Activated CD4-positive, alpha-beta T cell treated with anti-CD3 and anti-CD28 coated beads for 36 hours (primary cell): ENCODE measurements around the gene PIM3. TPM values are rescaled to one million over a fixed set of nuclear protein-coding genes. Genes with fewer than 3 reads are reported as not detected.

ENCODE experiments used
- ATAC-seq: fragments of 200-7000 bp; cut with Tn5 transposase; one replicate; pipeline ENCODE4 v1.10.0; 2021; ENCODE audit warnings: mild to moderate bottlenecking, moderate library complexity
- CTCF ChIA-PET: fragments of 350-600 bp; sonication (Branson Sonifier 250); formaldehyde crosslinking; loops from one replicate; lab custom pipeline; 2021; ENCODE audit warnings: antibody characterized with exemption; lab: Charles Lee
- POLR2A ChIA-PET: fragments of 350-600 bp; sonication (Branson Sonifier 250); formaldehyde crosslinking; loops from one replicate; lab custom pipeline; 2021; ENCODE audit warnings: antibody characterized with exemption, inconsistent platforms; lab: Charles Lee
- DNase-seq: peaks from one replicate; pipeline ENCODE4 v3.0.0-alpha.2; 2020
- H3K27ac Mint-ChIP-seq: one replicate; pipeline ENCODE4 v1.8.0; 2021; ENCODE audit warnings: mixed read lengths
- H3K27me3 Mint-ChIP-seq: one replicate; pipeline ENCODE4 v1.8.0; 2021; ENCODE audit warnings: mixed read lengths
- H3K36me3 Mint-ChIP-seq: one replicate; pipeline ENCODE4 v1.8.0; 2021; ENCODE audit warnings: low read depth, mixed read lengths
- H3K4me1 Mint-ChIP-seq: one replicate; pipeline ENCODE4 v1.8.0; 2021; ENCODE audit warnings: mixed read lengths
- H3K4me3 Mint-ChIP-seq: one replicate; pipeline ENCODE4 v1.8.0; 2021; ENCODE audit warnings: mild to moderate bottlenecking, moderate library complexity, mixed read lengths
- H3K9me3 Mint-ChIP-seq: one replicate; pipeline ENCODE4 v1.8.0; 2021; ENCODE audit warnings: low read depth, mixed read lengths
- intact Hi-C, 2 experiments: fragments of 100-400 bp; cut with DNase I in 1 of 2; cut with micrococcal nuclease in 1 of 2; formaldehyde crosslinking; loops; one replicate each; pipeline versions ENCODE4 v1.14.2 to v1.15.1; 2022 to 2024; cut with DNase I, micrococcal nuclease
- total RNA-seq, 2 experiments: library from RNA; stranded (reverse); gene quantifications; one replicate each; pipeline ENCODE4 v1.2.3, GENCODE V29; 2021

PIM3 gene
- total RNA-seq, 2 experiments from 2014 or later, result 127 to 165 TPM

DNA sequence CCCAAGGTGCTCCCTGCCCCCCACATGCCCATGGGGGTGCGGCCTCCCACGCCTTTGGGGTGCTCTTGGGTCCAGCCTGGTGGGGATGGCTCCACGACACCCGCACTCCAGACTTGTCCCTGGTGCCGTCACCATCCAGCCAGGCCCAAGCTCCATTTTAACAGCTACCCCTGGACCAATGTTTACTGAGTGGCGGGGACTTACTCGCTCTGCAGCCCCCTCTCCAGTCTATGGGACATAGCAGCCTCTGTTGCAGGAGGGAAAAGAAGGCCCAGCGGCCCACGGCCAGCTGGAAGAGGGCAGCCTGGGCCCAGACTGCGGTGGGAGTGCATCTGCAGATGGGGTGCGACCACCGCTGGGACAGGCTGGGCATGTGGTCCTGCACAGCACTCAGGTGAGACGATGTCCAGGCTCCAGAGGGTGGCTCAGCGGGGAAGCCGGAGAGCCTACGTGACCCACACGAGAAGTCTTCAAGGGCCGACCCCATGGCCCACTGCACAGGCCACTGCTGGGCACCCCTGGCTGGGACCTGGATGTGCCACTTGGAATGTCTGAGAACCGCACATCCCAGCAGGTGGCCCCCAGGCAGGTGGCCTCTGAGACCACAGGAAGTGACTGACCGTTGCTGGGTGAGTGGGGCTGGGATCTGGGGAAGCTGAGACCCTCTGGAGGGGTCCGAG is 33.9 kb downstream of the PIM3 start:
- intact Hi-C loops, result no loop called here
- Mint-ChIP-seq H3K4me3 (no peak overlapping the region), H3K4me1 (peaks cover 12% of the 10 kb centered on the region), H3K27ac (no peak overlapping the region), H3K27me3 (peaks cover 2% of the 10 kb centered on the region), H3K36me3 (peaks cover 4% of the 10 kb centered on the region), H3K9me3 (peaks cover 9% of the 10 kb centered on the region)
- ChIA-PET POLR2A (no interaction called here), CTCF (interaction anchor here (0.7 to 2.3 kb wide), 8 partner anchors 12 to 177 kb away, joined by 3 to 8 read pairs (median 4); no protein-coding TSS in a partner anchor)
- ATAC-seq (no peak), DNase-seq (peak; percentile 6)

DNA sequence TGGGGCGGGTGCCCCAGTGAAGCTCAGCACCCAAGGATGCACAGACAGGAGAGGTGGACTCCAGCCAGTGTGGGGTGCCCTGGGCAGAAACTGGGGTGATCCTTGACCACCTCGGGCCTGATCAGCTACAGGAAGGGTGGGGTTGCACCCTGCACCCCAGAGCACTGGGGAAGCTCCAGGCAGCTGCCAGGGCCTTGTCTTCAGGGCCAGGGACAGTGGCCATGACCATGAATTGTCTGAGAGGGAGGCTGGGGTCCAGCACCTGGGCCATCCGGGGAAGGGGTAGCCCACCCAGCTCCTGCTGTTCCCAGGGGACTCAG is 34.4 kb downstream of the PIM3 start:
- Mint-ChIP-seq H3K27me3 (peaks cover 2% of the 10 kb centered on the region), H3K27ac (no peak overlapping the region), H3K4me3 (no peak overlapping the region), H3K36me3 (peaks cover 4% of the 10 kb centered on the region), H3K4me1 (peaks cover 12% of the 10 kb centered on the region), H3K9me3 (peaks cover 9% of the 10 kb centered on the region)
- ChIA-PET POLR2A (no interaction called here), CTCF (interaction anchor here (0.7 to 1.8 kb wide), 4 partner anchors 13 to 36 kb away, joined by 3 to 6 read pairs (median 4); no protein-coding TSS in a partner anchor)
- ATAC-seq (no peak), DNase-seq (peak; percentile 5)
- intact Hi-C loops, result no loop called here

DNA sequence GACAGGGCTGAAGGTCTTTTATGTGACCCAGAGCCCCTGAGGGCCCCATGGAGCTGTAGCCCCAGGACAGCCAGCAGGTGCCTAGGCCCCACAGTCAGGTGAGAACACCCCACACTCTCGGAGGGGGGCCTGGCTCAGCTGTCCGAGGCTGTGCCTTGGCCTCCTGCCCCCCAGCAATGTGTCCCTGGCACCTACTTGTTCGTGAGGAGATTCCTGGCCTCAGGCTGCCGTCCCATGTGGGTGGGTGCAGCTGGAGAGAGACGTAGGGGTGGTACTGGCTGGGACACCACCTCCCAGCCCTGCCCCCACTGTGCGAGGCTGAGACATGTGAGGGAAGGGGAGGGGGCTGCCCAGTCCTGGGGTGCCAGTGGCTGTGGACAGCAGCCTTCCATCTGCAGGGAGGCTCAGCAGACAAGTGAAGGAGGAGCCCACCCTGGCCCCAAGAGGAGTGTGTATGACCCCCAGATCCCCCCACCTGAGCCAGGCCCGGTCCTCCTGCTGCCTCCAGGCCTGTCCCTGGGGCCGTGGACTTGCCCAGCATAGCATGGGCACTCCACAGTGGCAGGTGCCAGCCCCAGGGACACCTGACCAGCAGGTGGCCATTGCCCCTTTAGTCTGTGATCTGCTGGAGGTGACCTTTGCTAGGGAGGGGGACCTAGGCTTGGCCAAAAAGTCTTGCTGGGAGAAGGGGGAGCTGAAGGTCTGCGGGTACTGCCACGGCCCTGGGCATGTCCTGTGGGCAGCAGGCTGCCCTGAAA is 35.0 kb downstream of the PIM3 start:
- Mint-ChIP-seq H3K36me3 (peaks cover 4% of the 10 kb centered on the region), H3K4me3 (no peak overlapping the region), H3K27me3 (peaks cover 2% of the 10 kb centered on the region), H3K27ac (no peak overlapping the region), H3K4me1 (peaks cover 12% of the 10 kb centered on the region), H3K9me3 (peaks cover 9% of the 10 kb centered on the region)
- DNase-seq, result peak; percentile 4
- ChIA-PET POLR2A (no interaction called here), CTCF (interaction anchor here (0.7 to 1.8 kb wide), 3 partner anchors 15 to 35 kb away, joined by 3 to 6 read pairs (median 3); no protein-coding TSS in a partner anchor)
- no peak for ATAC-seq
- intact Hi-C loops, result no loop called here

DNA sequence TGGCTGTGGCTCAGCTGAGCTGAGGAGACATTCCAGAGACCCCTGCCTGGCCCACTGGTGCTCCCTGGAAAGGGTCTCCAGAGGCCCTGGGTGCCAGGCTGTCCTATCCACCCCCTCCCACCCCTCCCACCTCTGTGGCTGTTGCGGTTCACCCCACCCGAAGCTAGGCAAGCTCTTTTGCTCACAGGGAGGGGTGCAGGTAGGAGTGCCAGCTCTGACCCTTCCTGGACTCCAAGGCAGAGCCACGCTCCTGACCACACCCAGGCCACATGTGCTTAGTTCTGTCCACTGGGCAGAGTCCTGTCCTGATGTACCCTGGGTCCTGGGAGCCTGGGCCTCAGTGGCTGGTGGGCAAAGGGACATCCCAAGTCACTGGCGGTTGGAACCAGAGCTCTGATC is 35.5 kb downstream of the PIM3 start:
- peaks cover 6% of the 10 kb centered on the region for H3K9me3 Mint-ChIP-seq
- H3K27me3 Mint-ChIP-seq, result peaks cover 2% of the 10 kb centered on the region
- DNase-seq (no peak), ATAC-seq (no peak)
- peaks cover 12% of the 10 kb centered on the region for H3K4me1 Mint-ChIP-seq
- H3K36me3 Mint-ChIP-seq, result peaks cover 1% of the 10 kb centered on the region
- ChIA-PET CTCF (interaction anchor here (0.8 to 1.8 kb wide), 2 partner anchors 16 to 34 kb away, joined by 3 to 6 read pairs; no protein-coding TSS in a partner anchor), POLR2A (interaction anchor here (0.7 kb wide), 1 partner anchor 71 kb away, joined by 3 read pairs; no protein-coding TSS in a partner anchor)
- intact Hi-C loops, result no loop called here
- H3K4me3 Mint-ChIP-seq, result no peak overlapping the region
- H3K27ac Mint-ChIP-seq, result no peak overlapping the region

DNA sequence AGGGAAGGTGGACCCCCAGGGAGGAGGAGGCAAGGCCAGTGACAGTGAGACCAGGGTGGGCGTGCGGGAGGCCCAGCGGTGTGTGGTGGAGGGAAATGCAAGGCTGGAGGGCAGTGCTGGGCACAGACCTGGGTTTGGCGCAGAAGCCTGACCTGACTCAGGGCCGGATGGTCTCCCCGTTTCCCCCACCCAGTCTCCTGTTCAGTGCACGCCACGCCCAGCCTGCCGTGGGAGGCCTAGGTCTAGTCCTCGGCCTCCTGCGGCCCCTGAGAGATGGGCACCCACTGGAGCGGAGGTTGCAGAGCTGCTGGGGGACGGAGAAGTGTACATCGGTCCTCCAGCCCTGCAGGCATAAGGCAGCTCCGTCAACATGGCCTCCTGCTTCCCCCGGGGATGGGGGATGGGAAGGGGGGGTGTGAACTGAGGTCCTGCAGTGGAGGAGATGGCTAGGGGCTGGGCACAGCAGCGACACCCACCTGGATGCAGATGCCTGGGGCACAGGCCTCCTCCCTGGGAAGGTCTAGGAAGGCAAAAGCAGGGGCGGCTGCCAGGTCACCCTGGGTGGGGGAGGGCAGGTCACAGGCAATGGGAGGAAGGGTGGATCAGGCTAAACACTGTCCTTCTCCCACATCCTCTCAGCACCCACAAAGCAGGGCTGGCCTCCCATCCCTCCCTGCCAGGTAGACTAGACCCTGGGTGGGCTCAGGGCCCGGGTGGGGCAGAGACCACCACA is 36.1 kb downstream of the PIM3 start:
- ATAC-seq (no peak), DNase-seq (peak; percentile 6)
- ChIA-PET CTCF (interaction anchor here (0.8 to 1.8 kb wide), 2 partner anchors 17 to 34 kb away, joined by 3 to 6 read pairs; no protein-coding TSS in a partner anchor), POLR2A (interaction anchor here (0.7 kb wide), 1 partner anchor 71 kb away, joined by 3 read pairs; no protein-coding TSS in a partner anchor)
- intact Hi-C loops, result no loop called here
- Mint-ChIP-seq H3K36me3 (no peaks in the 10 kb centered on the region), H3K27me3 (peaks cover 2% of the 10 kb centered on the region), H3K4me3 (no peak overlapping the region), H3K27ac (no peak overlapping the region), H3K9me3 (peaks cover 2% of the 10 kb centered on the region), H3K4me1 (peaks cover 12% of the 10 kb centered on the region)

DNA sequence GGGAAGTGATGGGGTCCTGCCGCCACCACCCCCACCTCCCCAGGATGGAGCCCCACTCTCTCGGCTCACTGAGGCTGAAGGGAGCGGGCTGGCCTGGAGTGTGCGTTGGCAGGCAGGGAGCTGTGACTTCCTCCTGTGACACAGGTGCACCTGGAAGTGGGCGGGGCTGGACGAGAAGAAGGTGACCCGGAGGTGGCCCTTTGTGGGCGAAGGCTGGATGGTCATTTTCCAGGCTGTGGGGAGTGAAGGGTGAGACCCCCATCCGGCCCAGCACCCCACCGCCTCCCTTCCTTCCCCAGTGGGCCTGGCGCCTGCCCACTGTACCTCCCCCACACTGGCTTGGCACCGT is 36.7 kb downstream of the PIM3 start:
- H3K27ac Mint-ChIP-seq, result no peak overlapping the region
- ChIA-PET POLR2A (no interaction called here), CTCF (no interaction called here)
- ATAC-seq, result no peak
- H3K27me3 Mint-ChIP-seq, result peaks cover 2% of the 10 kb centered on the region
- no peak overlapping the region for H3K4me3 Mint-ChIP-seq
- DNase-seq, result peak; percentile 7
- H3K4me1 Mint-ChIP-seq, result peaks cover 12% of the 10 kb centered on the region
- H3K9me3 Mint-ChIP-seq, result peaks cover 2% of the 10 kb centered on the region
- H3K36me3 Mint-ChIP-seq, result no peaks in the 10 kb centered on the region
- intact Hi-C loops, result no loop called here

DNA sequence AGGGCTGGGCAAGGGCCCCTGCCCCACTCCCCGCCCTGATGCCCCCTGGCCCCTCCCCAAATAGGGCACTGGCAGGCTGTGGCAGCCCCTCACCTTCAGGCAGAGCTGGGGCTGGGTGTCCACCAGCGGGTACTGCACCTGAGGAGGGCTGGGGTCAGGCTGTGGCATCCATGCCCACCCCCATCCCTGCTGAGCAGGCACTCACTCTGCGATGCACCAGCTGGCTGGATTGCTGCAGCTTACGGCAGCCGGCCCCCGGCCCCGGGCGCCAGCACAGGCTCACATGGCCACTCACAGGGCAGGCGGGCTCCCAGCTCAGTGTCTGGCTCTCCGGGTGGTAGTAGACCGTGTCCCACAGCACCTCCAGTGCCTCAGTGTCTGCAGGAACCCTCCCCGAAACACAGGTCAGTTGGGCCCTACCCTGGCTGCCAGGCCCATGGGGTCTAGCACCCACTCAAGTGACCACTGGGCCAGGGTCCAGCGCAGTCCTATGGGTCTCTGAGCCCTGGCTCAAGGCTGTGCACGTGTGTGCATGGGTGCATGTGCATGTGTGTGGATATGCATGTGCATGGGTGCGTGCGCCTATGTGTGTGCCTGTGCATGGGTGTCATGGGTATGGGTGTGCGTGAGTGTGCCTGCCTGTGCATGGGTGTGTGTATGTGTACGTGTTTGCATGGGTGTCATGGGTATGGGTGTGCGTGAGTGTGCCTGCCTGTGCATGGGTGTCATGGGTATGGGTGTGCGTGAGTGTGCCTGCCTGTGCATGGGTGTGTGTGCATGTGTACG is 37.6 kb downstream of the PIM3 start:
- DNase-seq, result no peak
- CTCF ChIA-PET, result no interaction called here
- no peaks in the 10 kb centered on the region for H3K36me3 Mint-ChIP-seq
- no peak for ATAC-seq
- H3K27me3 Mint-ChIP-seq, result peaks cover 4% of the 10 kb centered on the region
- peaks cover 2% of the 10 kb centered on the region for H3K9me3 Mint-ChIP-seq
- no peak overlapping the region for H3K27ac Mint-ChIP-seq
- POLR2A ChIA-PET, result no interaction called here
- H3K4me3 Mint-ChIP-seq, result no peak overlapping the region
- peaks cover 12% of the 10 kb centered on the region for H3K4me1 Mint-ChIP-seq
- intact Hi-C loops, result loop anchor here in 1 of 2 experiments (2.0 kb wide), 1 partner anchor 19 kb away; no protein-coding TSS in a partner anchor

DNA sequence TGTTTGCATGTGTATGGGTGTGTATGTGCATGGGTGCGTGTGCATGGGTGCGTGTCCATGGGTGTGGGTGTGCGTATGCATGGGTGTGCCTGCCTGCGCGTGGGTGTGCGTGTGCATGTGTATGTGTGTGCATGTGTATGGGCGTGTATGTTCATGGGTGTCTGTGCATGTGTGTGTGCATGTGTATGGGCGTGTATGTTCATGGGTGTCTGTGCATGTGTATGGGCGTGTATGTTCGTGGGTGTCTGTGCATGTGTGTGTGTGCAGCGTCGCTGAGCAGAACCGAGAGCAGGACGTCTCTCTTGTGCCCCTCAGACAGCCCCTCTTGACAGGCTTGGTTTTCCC is 38.1 kb downstream of the PIM3 start:
- no peak overlapping the region for H3K27ac Mint-ChIP-seq
- peaks cover 4% of the 10 kb centered on the region for H3K27me3 Mint-ChIP-seq
- CTCF ChIA-PET, result no interaction called here

DNA sequence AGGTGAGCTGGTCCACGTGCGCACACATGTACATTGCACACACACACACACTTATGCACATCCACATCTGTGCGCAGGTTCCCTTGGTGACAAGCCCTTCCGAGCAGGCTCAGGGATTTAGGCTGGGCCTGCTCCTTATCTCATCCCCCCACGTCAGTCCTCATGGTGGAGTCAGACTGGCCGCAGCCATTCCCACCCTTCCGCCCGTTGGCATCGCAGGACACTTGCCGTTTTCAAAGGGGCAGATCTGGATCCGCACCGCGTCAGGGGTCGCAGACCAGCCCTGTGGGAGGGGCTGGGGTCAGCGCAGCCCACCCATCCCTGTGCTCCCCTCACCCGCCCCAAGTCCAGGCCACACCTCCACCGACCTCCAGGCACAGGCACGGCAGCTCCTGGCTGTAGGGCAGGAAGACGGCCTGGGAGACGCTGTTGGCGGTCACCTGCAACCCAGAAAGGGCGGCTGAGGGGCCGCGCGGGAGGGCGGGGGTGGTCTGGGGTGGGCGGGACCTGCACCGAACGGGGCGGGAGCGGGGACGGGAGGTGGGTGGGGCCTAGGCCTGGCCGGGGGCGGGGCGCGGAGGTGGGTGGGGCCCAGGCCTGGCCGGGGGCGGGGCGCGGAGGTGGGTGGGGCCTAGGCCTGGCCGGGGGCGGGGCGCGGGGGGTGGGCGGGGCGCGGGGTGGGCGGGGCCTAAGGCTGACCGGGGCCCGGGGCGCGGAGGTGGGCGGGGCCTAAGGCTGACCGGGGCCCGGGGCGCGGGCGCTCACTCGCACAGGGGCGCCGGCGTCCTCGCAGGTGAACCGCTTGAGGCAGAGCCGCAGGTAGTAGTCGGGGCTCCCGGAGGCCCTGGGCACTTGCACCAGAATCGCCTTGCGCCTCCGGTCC is 38.7 kb downstream of the PIM3 start:
- ChIA-PET CTCF (no interaction called here), POLR2A (no interaction called here)
- peak; percentile 52 for ATAC-seq
- Mint-ChIP-seq H3K36me3 (no peaks in the 10 kb centered on the region), H3K27ac (no peak overlapping the region), H3K4me3 (no peak overlapping the region), H3K4me1 (peaks cover 7% of the 10 kb centered on the region), H3K9me3 (peaks cover 2% of the 10 kb centered on the region), H3K27me3 (peaks cover 4% of the 10 kb centered on the region)
- peak; percentile 70 for DNase-seq
- intact Hi-C loops, result loop anchor here in 1 of 2 experiments (1.0 to 2.0 kb wide), 2 partner anchors 17 to 81 kb away; partner anchors contain the start of genes ALG12 and CRELD2

More for the DNA sequence above, 38.1 kb downstream of the PIM3 start:
- DNase-seq (no peak), ATAC-seq (no peak)
- peaks cover 7% of the 10 kb centered on the region for H3K4me1 Mint-ChIP-seq
- H3K4me3 Mint-ChIP-seq, result no peak overlapping the region
- H3K9me3 Mint-ChIP-seq, result peaks cover 2% of the 10 kb centered on the region
- intact Hi-C loops, result loop anchor here in 1 of 2 experiments (1.0 to 2.0 kb wide), 2 partner anchors 18 to 80 kb away; partner anchors contain the start of genes ALG12 and CRELD2
- H3K36me3 Mint-ChIP-seq, result no peaks in the 10 kb centered on the region
- POLR2A ChIA-PET, result no interaction called here
